ENCODE measurements around the gene SLC38A11. TPM values are rescaled to one million over a fixed set of nuclear protein-coding genes. Genes with fewer than 3 reads are reported as not detected.

Gene SLC38A11
- total and polyA plus RNA-seq, 2 of the 13 experiments (the other 11 are each of a cell fraction or from before 2014, with no cell fraction given): 14.0 to 14.3 TPM

DNA sequence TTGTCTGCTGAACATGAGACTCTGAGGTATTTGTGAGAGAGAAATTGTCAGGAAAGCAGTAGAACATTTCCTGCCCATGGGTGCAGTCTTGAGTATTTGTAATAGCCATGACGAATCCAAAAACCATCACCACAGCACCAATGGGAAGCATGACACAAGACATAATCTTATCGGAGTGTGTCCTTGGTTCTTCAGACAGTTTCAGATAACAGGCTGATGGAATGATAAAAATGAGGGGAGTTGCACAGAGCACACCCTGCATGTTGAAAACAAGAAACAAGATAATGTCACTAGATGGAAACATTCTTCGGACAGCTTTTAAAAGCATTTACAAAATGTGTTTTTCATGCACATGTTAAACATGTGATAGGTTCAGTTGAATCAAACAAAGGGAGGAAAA is 56.9 kb downstream of the SLC38A11 start (continued):
- TF ChIP-seq PATZ1 (CRISPR knock-in tag; IDR thresholded peaks at IDR 0.05): peak; percentile 45; the same call in 1 of the 2 replicates
- no peak for TF ChIP-seq SP1 (IDR thresholded peaks at IDR 0.05)
- no peak for TF ChIP-seq SP1 (CRISPR knock-in tag; IDR thresholded peaks at IDR 0.05)
- no peak for TF ChIP-seq ZNF382 (CRISPR knock-in tag; IDR thresholded peaks at IDR 0.05; ENCODE audit: borderline replicate concordance)
- TF ChIP-seq TEAD3 (CRISPR knock-in tag; optimal IDR thresholded peaks at IDR 0.05; ENCODE audit: borderline replicate concordance): peak; percentile 94
- TF ChIP-seq ZNF724P (CRISPR knock-in tag; IDR thresholded peaks at IDR 0.05; ENCODE audit: borderline replicate concordance): no peak
- TF ChIP-seq GATAD1 (CRISPR knock-in tag; IDR thresholded peaks at IDR 0.05): no peak
- TF ChIP-seq MATR3 (CRISPR knock-in tag; IDR thresholded peaks at IDR 0.05): no peak
- TF ChIP-seq FOXO1 (CRISPR knock-in tag; IDR thresholded peaks at IDR 0.05): peak; percentile 88
- TF ChIP-seq ZNF296 (CRISPR knock-in tag; conservative IDR thresholded peaks at IDR 0.05): no peak
- no peak for TF ChIP-seq ZNF557 (CRISPR knock-in tag; IDR thresholded peaks at IDR 0.05)
- peak; percentile 62; the same call in 1 of the 2 replicates for TF ChIP-seq ETV5 (CRISPR knock-in tag; IDR thresholded peaks at IDR 0.05; ENCODE audit: borderline replicate concordance)
- no peak for TF ChIP-seq ZNF543 (CRISPR knock-in tag; IDR thresholded peaks at IDR 0.05)
- TF ChIP-seq, protein P1, sequence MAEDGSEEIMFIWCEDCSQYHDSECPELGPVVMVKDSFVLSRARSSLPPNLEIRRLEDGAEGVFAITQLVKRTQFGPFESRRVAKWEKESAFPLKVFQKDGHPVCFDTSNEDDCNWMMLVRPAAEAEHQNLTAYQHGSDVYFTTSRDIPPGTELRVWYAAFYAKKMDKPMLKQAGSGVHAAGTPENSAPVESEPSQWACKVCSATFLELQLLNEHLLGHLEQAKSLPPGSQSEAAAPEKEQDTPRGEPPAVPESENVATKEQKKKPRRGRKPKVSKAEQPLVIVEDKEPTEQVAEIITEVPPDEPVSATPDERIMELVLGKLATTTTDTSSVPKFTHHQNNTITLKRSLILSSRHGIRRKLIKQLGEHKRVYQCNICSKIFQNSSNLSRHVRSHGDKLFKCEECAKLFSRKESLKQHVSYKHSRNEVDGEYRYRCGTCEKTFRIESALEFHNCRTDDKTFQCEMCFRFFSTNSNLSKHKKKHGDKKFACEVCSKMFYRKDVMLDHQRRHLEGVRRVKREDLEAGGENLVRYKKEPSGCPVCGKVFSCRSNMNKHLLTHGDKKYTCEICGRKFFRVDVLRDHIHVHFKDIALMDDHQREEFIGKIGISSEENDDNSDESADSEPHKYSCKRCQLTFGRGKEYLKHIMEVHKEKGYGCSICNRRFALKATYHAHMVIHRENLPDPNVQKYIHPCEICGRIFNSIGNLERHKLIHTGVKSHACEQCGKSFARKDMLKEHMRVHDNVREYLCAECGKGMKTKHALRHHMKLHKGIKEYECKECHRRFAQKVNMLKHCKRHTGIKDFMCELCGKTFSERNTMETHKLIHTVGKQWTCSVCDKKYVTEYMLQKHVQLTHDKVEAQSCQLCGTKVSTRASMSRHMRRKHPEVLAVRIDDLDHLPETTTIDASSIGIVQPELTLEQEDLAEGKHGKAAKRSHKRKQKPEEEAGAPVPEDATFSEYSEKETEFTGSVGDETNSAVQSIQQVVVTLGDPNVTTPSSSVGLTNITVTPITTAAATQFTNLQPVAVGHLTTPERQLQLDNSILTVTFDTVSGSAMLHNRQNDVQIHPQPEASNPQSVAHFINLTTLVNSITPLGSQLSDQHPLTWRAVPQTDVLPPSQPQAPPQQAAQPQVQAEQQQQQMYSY (CRISPR knock-in tag; IDR thresholded peaks at IDR 0.05): no peak
- peak; percentile 99 for TF ChIP-seq HOMEZ (CRISPR knock-in tag; IDR thresholded peaks at IDR 0.05; ENCODE audit: low read depth)
- TF ChIP-seq MAFK (conservative IDR thresholded peaks at IDR 0.05 in 1 of 2, IDR thresholded peaks at IDR 0.05 in 1 of 2; ENCODE audit: low read length in 2 of 2): no peak
- peak; percentile 50; the same call in 1 of the 2 replicates for TF ChIP-seq DMAP1 (CRISPR knock-in tag; IDR thresholded peaks at IDR 0.05)
- TF ChIP-seq, protein P2, sequence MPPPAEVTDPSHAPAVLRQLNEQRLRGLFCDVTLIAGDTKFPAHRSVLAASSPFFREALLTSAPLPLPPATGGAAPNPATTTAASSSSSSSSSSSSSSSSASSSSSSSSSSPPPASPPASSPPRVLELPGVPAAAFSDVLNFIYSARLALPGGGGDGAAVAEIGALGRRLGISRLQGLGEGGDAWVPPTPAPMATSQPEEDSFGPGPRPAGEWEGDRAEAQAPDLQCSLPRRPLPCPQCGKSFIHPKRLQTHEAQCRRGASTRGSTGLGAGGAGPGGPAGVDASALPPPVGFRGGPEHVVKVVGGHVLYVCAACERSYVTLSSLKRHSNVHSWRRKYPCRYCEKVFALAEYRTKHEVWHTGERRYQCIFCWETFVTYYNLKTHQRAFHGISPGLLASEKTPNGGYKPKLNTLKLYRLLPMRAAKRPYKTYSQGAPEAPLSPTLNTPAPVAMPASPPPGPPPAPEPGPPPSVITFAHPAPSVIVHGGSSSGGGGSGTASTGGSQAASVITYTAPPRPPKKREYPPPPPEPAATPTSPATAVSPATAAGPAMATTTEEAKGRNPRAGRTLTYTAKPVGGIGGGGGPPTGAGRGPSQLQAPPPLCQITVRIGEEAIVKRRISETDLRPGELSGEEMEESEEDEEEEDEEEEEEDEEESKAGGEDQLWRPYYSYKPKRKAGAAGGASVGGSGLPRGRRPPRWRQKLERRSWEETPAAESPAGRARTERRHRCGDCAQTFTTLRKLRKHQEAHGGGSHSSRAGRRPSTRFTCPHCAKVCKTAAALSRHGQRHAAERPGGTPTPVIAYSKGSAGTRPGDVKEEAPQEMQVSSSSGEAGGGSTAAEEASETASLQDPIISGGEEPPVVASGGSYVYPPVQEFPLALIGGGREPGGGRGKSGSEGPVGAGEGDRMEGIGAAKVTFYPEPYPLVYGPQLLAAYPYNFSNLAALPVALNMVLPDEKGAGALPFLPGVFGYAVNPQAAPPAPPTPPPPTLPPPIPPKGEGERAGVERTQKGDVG (CRISPR knock-in tag; IDR thresholded peaks at IDR 0.05; ENCODE audit: borderline replicate concordance): no peak
- no peak for TF ChIP-seq EZH2 (conservative IDR thresholded peaks at IDR 0.05; ENCODE audit: low read depth, low read length)
- TF ChIP-seq THYN1 (CRISPR knock-in tag; IDR thresholded peaks at IDR 0.05; ENCODE audit: borderline replicate concordance, low read depth): no peak
- peak; percentile 80; the same call in 1 of the 2 replicates for TF ChIP-seq SALL1 (CRISPR knock-in tag; IDR thresholded peaks at IDR 0.05)
- TF ChIP-seq FOXP1 (IDR thresholded peaks at IDR 0.05): no peak
- peak; percentile 53; the same call in 1 of the 2 replicates for TF ChIP-seq FOXP1 (CRISPR knock-in tag; IDR thresholded peaks at IDR 0.05)

Data from HepG2 (cell line).